GM12865 (cell line): ENCODE measurements around the gene CTCFL.
A peak's percentile ranks its signal among the peaks of the same experiment; 100 is the strongest.
"Not testable (repeated sequence)": the region's sequence is repeated elsewhere in the genome, so short reads cannot be mapped to it uniquely, and the experiment has no call there.

Experiments
- DNase-seq: peaks from one replicate; pipeline ENCODE4 v3.0.0; 2010; ENCODE audit warnings: low read depth
- H3K4me3 ChIP-seq: 2 replicates; pipeline ENCODE4 v1.5.1; 2011; ENCODE audit warnings: mild to moderate bottlenecking, low read depth, low read length, control low read depth
- TF ChIP-seq, protein P1 (sequence below): IDR thresholded peaks from 2 replicates; pipeline ENCODE4 v1.5.1; 2011; ENCODE audit warnings: low read length, control low read depth, low read depth, inconsistent platforms; ENCODE audit not compliant: insufficient read depth; ENCODE audit errors: missing control alignments

Gene CTCFL

DNA sequence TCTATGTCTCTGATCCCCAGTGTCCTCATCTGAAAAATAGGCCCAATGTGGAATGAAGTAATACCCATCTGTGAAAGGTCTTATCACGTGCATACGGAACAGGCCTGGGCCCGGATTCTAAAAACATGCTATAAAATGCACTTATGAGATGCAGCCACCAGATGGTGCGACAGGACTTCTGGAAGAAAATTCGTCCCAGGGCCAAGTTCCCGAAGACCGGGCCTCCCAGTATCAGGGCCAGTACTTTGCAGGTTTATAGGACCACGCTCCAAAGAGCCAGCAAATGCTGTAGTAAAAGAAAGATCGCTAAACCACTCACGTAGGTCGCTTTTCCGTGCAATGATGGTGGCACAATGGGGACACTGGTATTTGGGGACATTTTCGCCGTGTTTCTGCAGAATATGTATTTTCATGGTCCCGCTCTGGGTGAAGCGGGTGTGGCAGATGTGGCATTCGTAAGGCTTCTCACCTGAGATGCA lies 10.6 kb downstream of the CTCFL start:
- no peak overlapping the region for H3K4me3 ChIP-seq
- DNase-seq = peak; percentile 54
- TF ChIP-seq, protein P1, sequence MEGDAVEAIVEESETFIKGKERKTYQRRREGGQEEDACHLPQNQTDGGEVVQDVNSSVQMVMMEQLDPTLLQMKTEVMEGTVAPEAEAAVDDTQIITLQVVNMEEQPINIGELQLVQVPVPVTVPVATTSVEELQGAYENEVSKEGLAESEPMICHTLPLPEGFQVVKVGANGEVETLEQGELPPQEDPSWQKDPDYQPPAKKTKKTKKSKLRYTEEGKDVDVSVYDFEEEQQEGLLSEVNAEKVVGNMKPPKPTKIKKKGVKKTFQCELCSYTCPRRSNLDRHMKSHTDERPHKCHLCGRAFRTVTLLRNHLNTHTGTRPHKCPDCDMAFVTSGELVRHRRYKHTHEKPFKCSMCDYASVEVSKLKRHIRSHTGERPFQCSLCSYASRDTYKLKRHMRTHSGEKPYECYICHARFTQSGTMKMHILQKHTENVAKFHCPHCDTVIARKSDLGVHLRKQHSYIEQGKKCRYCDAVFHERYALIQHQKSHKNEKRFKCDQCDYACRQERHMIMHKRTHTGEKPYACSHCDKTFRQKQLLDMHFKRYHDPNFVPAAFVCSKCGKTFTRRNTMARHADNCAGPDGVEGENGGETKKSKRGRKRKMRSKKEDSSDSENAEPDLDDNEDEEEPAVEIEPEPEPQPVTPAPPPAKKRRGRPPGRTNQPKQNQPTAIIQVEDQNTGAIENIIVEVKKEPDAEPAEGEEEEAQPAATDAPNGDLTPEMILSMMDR = peak; percentile 43

DNA sequence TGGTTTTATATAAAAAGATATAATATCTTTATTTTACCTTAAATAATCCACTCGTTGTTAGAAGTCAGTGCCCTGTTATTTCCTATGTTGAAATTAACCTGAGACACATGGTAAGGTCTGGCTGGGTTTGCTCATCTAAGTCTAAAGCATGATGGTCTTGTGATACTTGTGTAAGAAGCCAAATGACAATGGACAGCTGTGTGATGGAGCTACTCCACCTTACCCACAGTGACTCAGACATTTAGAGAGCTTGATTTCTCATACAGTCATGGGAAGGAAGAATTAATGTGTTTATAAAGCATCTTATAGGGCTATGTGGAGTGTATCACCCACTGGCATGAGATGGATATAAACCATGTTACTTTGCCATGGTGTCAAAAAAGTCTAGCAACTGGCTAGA lies 11.7 kb downstream of the CTCFL start:
- no peak for DNase-seq
- no peak overlapping the region for H3K4me3 ChIP-seq
- TF ChIP-seq, protein P1 = no peak

DNA sequence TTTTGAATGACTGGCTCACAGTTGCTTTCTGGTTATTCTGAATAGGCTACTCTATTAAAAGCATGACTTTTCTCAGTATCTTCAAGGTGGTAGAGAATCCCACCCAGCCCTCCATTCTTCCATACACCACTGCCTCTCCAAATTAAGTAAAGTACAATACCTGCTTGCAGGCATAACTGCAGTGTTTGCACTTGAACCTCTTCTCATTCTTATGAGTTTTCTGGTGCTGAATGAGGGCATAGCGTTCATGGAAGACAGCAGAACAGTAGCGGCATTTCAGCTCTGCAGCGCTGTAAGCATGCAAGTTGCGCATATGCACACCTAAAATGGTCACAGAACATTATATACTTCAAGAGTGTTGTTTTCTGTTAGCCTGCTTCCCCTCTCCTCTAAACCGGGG lies 12.5 kb downstream of the CTCFL start:
- no peak overlapping the region for H3K4me3 ChIP-seq

DNA sequence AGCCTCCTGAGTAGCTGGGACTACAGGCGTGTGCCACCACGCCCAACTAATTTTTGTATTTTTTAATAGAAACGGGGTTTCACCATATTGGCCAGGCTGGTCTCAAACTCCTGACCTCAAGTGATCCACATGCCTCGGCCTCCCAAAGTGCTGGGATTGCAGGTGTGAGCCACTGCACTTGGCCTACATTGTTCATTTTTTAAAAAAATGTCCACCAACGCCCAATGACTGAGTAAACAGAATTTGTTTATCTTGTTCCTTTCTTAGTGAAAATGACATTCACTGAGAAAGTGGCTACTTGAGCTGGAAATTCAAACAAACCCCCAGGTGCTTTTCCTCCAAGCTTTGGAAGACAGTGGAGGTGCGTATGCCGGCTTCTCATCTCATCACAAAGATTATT lies 13.2 kb downstream of the CTCFL start:
- DNase-seq, H3K4me3 ChIP-seq: not testable (repeated sequence)

More for the DNA sequence above, 12.5 kb downstream of the CTCFL start:
- no peak for DNase-seq
- TF ChIP-seq, protein P1 = no peak

DNA sequence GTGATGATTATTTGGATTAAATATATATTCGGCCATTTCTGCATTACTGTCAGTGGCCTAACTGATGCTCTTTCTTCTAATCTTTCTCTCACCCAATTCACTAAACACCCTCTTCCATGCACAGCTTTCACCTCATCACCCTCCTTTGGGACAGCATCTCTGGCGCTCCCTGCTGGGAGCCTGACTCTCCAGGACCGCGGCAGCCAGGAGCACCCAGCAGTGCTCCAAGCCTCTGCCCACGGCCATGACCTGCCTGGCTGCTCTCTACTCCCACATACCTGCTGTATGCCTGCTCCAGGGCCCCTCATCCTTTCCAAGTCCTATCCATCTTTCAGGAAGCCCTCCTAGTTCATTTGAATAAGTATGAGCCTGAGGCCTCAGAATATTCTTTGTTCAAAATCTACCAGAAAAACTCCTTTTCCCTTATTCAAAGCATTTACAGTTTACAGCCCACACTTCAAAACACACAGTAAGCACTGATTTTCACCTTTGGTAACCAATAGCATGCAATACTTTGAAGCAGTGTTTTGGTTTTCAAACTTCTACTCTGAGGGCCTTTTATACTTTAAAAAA lies 15.2 kb downstream of the CTCFL start:
- DNase-seq = peak; percentile 28
- TF ChIP-seq, protein P1 = peak; percentile 26
- no peak overlapping the region for H3K4me3 ChIP-seq

DNA sequence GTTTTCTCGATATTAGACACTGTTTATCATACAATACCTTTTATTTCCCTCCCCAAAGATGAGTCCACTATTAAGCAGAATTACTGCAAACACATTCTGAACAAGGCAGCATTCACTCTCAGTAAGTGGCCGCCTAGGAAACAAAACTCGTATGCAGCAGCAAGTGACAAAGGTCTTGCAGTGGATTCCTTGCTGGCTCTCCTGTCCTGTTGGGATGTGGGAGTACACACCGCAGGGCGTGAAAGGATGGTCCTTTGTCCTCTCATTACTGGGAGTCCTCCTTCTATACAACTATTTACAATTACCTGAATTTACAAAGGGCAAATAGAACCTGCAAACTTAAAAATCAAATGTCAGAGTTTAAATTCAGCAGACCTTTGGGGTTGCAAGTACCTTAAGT lies 16.1 kb downstream of the CTCFL start:
- DNase-seq = no peak
- H3K4me3 ChIP-seq = no peak overlapping the region
- TF ChIP-seq, protein P1 = no peak

DNA sequence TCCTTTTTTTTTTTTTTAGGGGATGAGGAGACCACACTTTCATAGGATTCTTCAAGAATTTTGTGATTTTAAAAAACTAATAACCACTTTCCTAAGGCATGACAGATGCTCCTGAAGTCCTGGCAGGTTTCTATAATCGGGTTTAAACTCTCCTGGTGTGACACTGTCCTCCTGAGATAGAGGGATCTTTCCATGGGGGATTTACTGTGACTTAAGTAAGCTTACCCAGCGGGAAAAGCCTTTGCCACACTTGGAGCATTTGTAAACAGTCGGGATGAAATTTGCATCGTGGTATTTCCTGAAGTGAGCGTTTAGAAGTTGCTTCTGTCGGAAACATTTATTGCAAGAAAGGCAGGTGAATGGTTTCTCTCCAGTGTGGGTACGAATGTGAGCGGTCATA lies 16.6 kb downstream of the CTCFL start:
- no peak overlapping the region for H3K4me3 ChIP-seq
- TF ChIP-seq, protein P1 = no peak
- DNase-seq = no peak
